Measurements from ENCODE around the gene SOHLH1.

GRCh38 chr9:135745686-135746324 lies 46.5 kb upstream of the SOHLH1 start:
- TF ChIP-seq CTCF (IDR thresholded peaks at IDR 0.05) (no peak), POLR2A (IDR thresholded peaks at IDR 0.05) (no peak)

Measured in esophagus squamous epithelium (tissue), 4 donors.